Adipocyte (in vitro differentiated cells): ENCODE measurements around the gene CGB1.

Experiments
- DNase-seq: peaks from one replicate; pipeline ENCODE4 v3.0.0-alpha.2; 2015; ENCODE audit warnings: low read depth
- H3K27me3 ChIP-seq: replicated peaks from 2 replicates; pipeline ENCODE4 v1.7.0; 2013; ENCODE audit warnings: mild to moderate bottlenecking, low read length, moderate library complexity; ENCODE audit not compliant: control insufficient read depth, insufficient read depth
- H3K36me3 ChIP-seq: 2 replicates; pipeline ENCODE4 v1.7.0; 2013; ENCODE audit warnings: low read length, mild to moderate bottlenecking, moderate library complexity; ENCODE audit not compliant: control insufficient read depth, insufficient read depth, severe bottlenecking
- H3K4me1 ChIP-seq: 2 replicates; pipeline ENCODE4 v1.7.0; 2013; ENCODE audit warnings: mild to moderate bottlenecking, low read length, moderate library complexity; ENCODE audit not compliant: control insufficient read depth, insufficient read depth
- H3K4me3 ChIP-seq: 2 replicates; pipeline ENCODE4 v1.7.0; 2013; ENCODE audit warnings: mild to moderate bottlenecking, low read length, moderate library complexity
- H3K9ac ChIP-seq: 2 replicates; pipeline ENCODE4 v1.7.0; 2013; ENCODE audit warnings: mild to moderate bottlenecking, low read length, moderate library complexity
- H3K9me3 ChIP-seq: 2 replicates; pipeline ENCODE4 v1.7.0; 2013; ENCODE audit warnings: mild to moderate bottlenecking, low read length, moderate library complexity; ENCODE audit not compliant: control insufficient read depth

The CGB1 gene

GRCh38 chr19:49070416-49070815 is 33.7 kb upstream of the CGB1 start:
- H3K4me1 ChIP-seq, result no peaks in the 10 kb centered on the region
- no peak overlapping the region for H3K9ac ChIP-seq
- peaks cover 48% of the 10 kb centered on the region for H3K27me3 ChIP-seq
- DNase-seq, result no peak
- peaks cover 8% of the 10 kb centered on the region for H3K9me3 ChIP-seq
- H3K4me3 ChIP-seq, result no peak overlapping the region
- H3K36me3 ChIP-seq, result no peaks in the 10 kb centered on the region

- no peak for DNase-seq
- no peak overlapping the region for H3K9ac ChIP-seq
- no peaks in the 10 kb centered on the region for H3K36me3 ChIP-seq
- H3K4me3 ChIP-seq, result no peak overlapping the region
- H3K9me3 ChIP-seq, result peaks cover 8% of the 10 kb centered on the region
- H3K4me1 ChIP-seq, result no peaks in the 10 kb centered on the region
- H3K27me3 ChIP-seq, result peaks cover 55% of the 10 kb centered on the region
Observed at GRCh38 chr19:49069026-49069425, 32.3 kb upstream of the CGB1 start.

- no peak overlapping the region for H3K4me3 ChIP-seq
- no peak overlapping the region for H3K9ac ChIP-seq
- H3K9me3 ChIP-seq, result peaks cover 8% of the 10 kb centered on the region
- peaks cover 48% of the 10 kb centered on the region for H3K27me3 ChIP-seq
- H3K36me3 ChIP-seq, result no peaks in the 10 kb centered on the region
- DNase-seq, result no peak
- H3K4me1 ChIP-seq, result no peaks in the 10 kb centered on the region
Observed at GRCh38 chr19:49067554-49067953, 30.9 kb upstream of the CGB1 start.

- H3K9ac ChIP-seq, result no peak overlapping the region
- no peak overlapping the region for H3K4me3 ChIP-seq
- H3K27me3 ChIP-seq, result peaks cover 44% of the 10 kb centered on the region
- no peaks in the 10 kb centered on the region for H3K4me1 ChIP-seq
- no peaks in the 10 kb centered on the region for H3K36me3 ChIP-seq
- DNase-seq, result no peak
- peaks cover 8% of the 10 kb centered on the region for H3K9me3 ChIP-seq
Observed at GRCh38 chr19:49065905-49066512, 29.3 kb upstream of the CGB1 start.

GRCh38 chr19:49064768-49065611 is 28.3 kb upstream of the CGB1 start, which contains the start of gene NTF4:
Gene NTF4, minus strand, starts transcription at chr19:49064818. Its CDS starts 2,821 bp downstream, at chr19:49061997.
- no peak within 1 kb of the TSS for H3K9ac ChIP-seq
- peaks cover 8% of the 10 kb centered on the region for H3K9me3 ChIP-seq
- DNase-seq, result peak; percentile 42
- peaks cover 43% of the 10 kb centered on the region for H3K27me3 ChIP-seq
- no peak within 1 kb of the TSS for H3K4me3 ChIP-seq
- H3K4me1 ChIP-seq, result no peaks in the 10 kb centered on the region
- no peaks in the 10 kb centered on the region for H3K36me3 ChIP-seq

- no peak overlapping the region for H3K9ac ChIP-seq
Observed at GRCh38 chr19:49064029-49064629, 27.4 kb upstream of the CGB1 start.

GRCh38 chr19:49061445-49061844 is 24.8 kb upstream of the CGB1 start:
- Histone ChIP-seq H3K9me3 (no peaks in the 10 kb centered on the region), H3K4me3 (no peak overlapping the region), H3K4me1 (peaks cover 8% of the 10 kb centered on the region), H3K36me3 (no peaks in the 10 kb centered on the region), H3K27me3 (peaks cover 43% of the 10 kb centered on the region), H3K9ac (no peak overlapping the region)
- DNase-seq, result no peak

More at GRCh38 chr19:49064029-49064629, 27.4 kb upstream of the CGB1 start:
- peaks cover 45% of the 10 kb centered on the region for H3K27me3 ChIP-seq
- H3K36me3 ChIP-seq, result no peaks in the 10 kb centered on the region
- H3K4me1 ChIP-seq, result no peaks in the 10 kb centered on the region
- H3K4me3 ChIP-seq, result no peak overlapping the region
- DNase-seq, result no peak
- peaks cover 5% of the 10 kb centered on the region for H3K9me3 ChIP-seq

GRCh38 chr19:49061000-49061399 is 24.3 kb upstream of the CGB1 start:
- Histone ChIP-seq H3K4me3 (no peak overlapping the region), H3K36me3 (no peaks in the 10 kb centered on the region), H3K9ac (no peak overlapping the region), H3K9me3 (no peaks in the 10 kb centered on the region), H3K27me3 (peaks cover 39% of the 10 kb centered on the region), H3K4me1 (peaks cover 11% of the 10 kb centered on the region)
- DNase-seq, result no peak

- Histone ChIP-seq H3K4me3 (no peak overlapping the region), H3K4me1 (peaks cover 11% of the 10 kb centered on the region), H3K9ac (no peak overlapping the region), H3K27me3 (peaks cover 29% of the 10 kb centered on the region), H3K9me3 (no peaks in the 10 kb centered on the region), H3K36me3 (no peaks in the 10 kb centered on the region)
- no peak for DNase-seq
Observed at GRCh38 chr19:49059053-49059452, 22.4 kb upstream of the CGB1 start.

- no peak overlapping the region for H3K4me3 ChIP-seq
- H3K4me1 ChIP-seq, result peaks cover 11% of the 10 kb centered on the region
- no peaks in the 10 kb centered on the region for H3K36me3 ChIP-seq
- H3K9me3 ChIP-seq, result no peaks in the 10 kb centered on the region
- DNase-seq, result no peak
- no peak overlapping the region for H3K9ac ChIP-seq
- peaks cover 25% of the 10 kb centered on the region for H3K27me3 ChIP-seq
Observed at GRCh38 chr19:49058562-49058961, 21.9 kb upstream of the CGB1 start.

- H3K36me3 ChIP-seq, result no peaks in the 10 kb centered on the region
- DNase-seq, result peak; percentile 74
- no peaks in the 10 kb centered on the region for H3K9me3 ChIP-seq
- H3K4me3 ChIP-seq, result peak within 1 kb of the TSS; percentile 78
- H3K27me3 ChIP-seq, result peaks cover 25% of the 10 kb centered on the region
- H3K9ac ChIP-seq, result no peak within 1 kb of the TSS
- peaks cover 11% of the 10 kb centered on the region for H3K4me1 ChIP-seq
Observed at GRCh38 chr19:49057636-49058234, 21.0 kb upstream of the CGB1 start, which contains the start of gene CGB7. Gene CGB7, minus strand, starts transcription at chr19:49057749. Its CDS starts 2,374 bp downstream, at chr19:49055375.
